DMS 273 (cell line): ENCODE results near the gene MIDN.
"Not testable (repeated sequence)": the region's sequence is repeated elsewhere in the genome, so short reads cannot be mapped to it uniquely, and the experiment has no call there.

Source experiments
- DNase-seq: peaks from one replicate; lab custom pipeline; 2025; ENCODE audit not compliant: unreplicated experiment; lab: John Stamatoyannopoulos, UW

Gene MIDN

GRCh38 chr19:1291761-1292418, 43.5 kb downstream of the MIDN start:
- DNase-seq, result peak; percentile 58

- no peak for DNase-seq
Measured at GRCh38 chr19:1292419-1293151, 44.2 kb downstream of the MIDN start.

- DNase-seq, result no peak
Measured at GRCh38 chr19:1293782-1294604, 45.6 kb downstream of the MIDN start.

- DNase-seq, result no peak
Measured at GRCh38 chr19:1294688-1295087, 46.3 kb downstream of the MIDN start.

- no peak for DNase-seq
Measured at GRCh38 chr19:1295169-1296012, 47.0 kb downstream of the MIDN start.

GRCh38 chr19:1296078-1296477, 47.7 kb downstream of the MIDN start:
- no peak for DNase-seq

GRCh38 chr19:1296575-1297271, 48.3 kb downstream of the MIDN start:
- no peak for DNase-seq

- DNase-seq, result no peak
Measured at GRCh38 chr19:1298235-1298634, 49.9 kb downstream of the MIDN start.

GRCh38 chr19:1299801-1300200, 51.4 kb downstream of the MIDN start:
- DNase-seq, result no peak

- no peak for DNase-seq
Measured at GRCh38 chr19:1300744-1301490, 52.5 kb downstream of the MIDN start.

- no peak for DNase-seq
Measured at GRCh38 chr19:1302533-1303239, 54.3 kb downstream of the MIDN start.

GRCh38 chr19:1304197-1304924, 56.0 kb downstream of the MIDN start:
- no peak for DNase-seq

- not testable (repeated sequence) for DNase-seq
Measured at GRCh38 chr19:1305354-1305753, 57.0 kb downstream of the MIDN start.

GRCh38 chr19:1307320-1307719, 58.9 kb downstream of the MIDN start:
- DNase-seq, result no peak

GRCh38 chr19:1307755-1308303, 59.4 kb downstream of the MIDN start:
- DNase-seq, result no peak

GRCh38 chr19:1308718-1309117, 60.3 kb downstream of the MIDN start:
- no peak for DNase-seq
